Measurements from ENCODE around the gene INHBA.

INHBA gene

GRCh38 chr7:41711283-41712064, 8.6 kb upstream of the INHBA start:
- DNase-seq (ENCODE audit: low read depth, low spot score) = no peak

GRCh38 chr7:41710838-41711237, 7.9 kb upstream of the INHBA start:
- DNase-seq (ENCODE audit: low read depth, low spot score) = no peak

GRCh38 chr7:41709621-41710020, 6.7 kb upstream of the INHBA start:
- DNase-seq (ENCODE audit: low read depth, low spot score) = no peak

GRCh38 chr7:41708581-41709358, 5.9 kb upstream of the INHBA start:
- no peak for DNase-seq (ENCODE audit: low read depth, low spot score)

- DNase-seq (ENCODE audit: low read depth, low spot score) = no peak
Measured at GRCh38 chr7:41706228-41706930, 3.5 kb upstream of the INHBA start.

GRCh38 chr7:41705109-41705901, 2.4 kb upstream of the INHBA start:
- DNase-seq (ENCODE audit: low read depth, low spot score) = no peak

- no peak for DNase-seq (ENCODE audit: low read depth, low spot score)
Measured at GRCh38 chr7:41701068-41701941, 1.6 kb downstream of the INHBA start.

GRCh38 chr7:41700044-41700471, 2.8 kb downstream of the INHBA start:
- no peak for DNase-seq (ENCODE audit: low read depth, low spot score)

- no peak for DNase-seq (ENCODE audit: low read depth, low spot score)
Measured at GRCh38 chr7:41699516-41699915, 3.4 kb downstream of the INHBA start.

- no peak for DNase-seq (ENCODE audit: low read depth, low spot score)
Measured at GRCh38 chr7:41698726-41699125, 4.2 kb downstream of the INHBA start.

GRCh38 chr7:41698114-41698513, 4.8 kb downstream of the INHBA start:
- DNase-seq (ENCODE audit: low read depth, low spot score) = no peak

GRCh38 chr7:41696323-41696916, 6.5 kb downstream of the INHBA start:
- no peak for DNase-seq (ENCODE audit: low read depth, low spot score)

GRCh38 chr7:41695661-41696322, 7.1 kb downstream of the INHBA start:
- no peak for DNase-seq (ENCODE audit: low read depth, low spot score)

GRCh38 chr7:41694495-41694894, 8.4 kb downstream of the INHBA start:
- no peak for DNase-seq (ENCODE audit: low read depth, low spot score)

- DNase-seq (ENCODE audit: low read depth, low spot score) = no peak
Measured at GRCh38 chr7:41693150-41693997, 9.5 kb downstream of the INHBA start.

GRCh38 chr7:41692251-41692650, 10.6 kb downstream of the INHBA start:
- DNase-seq (ENCODE audit: low read depth, low spot score) = no peak

GRCh38 chr7:41691286-41692190, 11.4 kb downstream of the INHBA start:
- no peak for DNase-seq (ENCODE audit: low read depth, low spot score)

GRCh38 chr7:41689815-41690214, 13.1 kb downstream of the INHBA start:
- DNase-seq (ENCODE audit: low read depth, low spot score) = no peak

Measured in activated CD4-positive, CD25-positive, alpha-beta regulatory T cell treated with anti-CD3 and anti-CD28 coated beads, Interleukin-2, amount 50 U/mL, for 16 hours (primary cell).